T-cell (primary cell): Measurements from ENCODE around the gene TES. TPM values are rescaled to one million over a fixed set of nuclear protein-coding genes. Genes with fewer than 3 reads are reported as not detected.

ENCODE experiments used
- ATAC-seq, 4 experiments: fragments of 200-7000 bp in 3 of 4; fragments of 150-1000 bp in 1 of 4; cut with Tn5 transposase; replicated peaks in 1 of 4; 1 replicate in 3 of 4; 2 replicates in 1 of 4; pipeline ENCODE4 v1.10.0; 2021; ENCODE audit warnings: moderate library complexity in 3 of 4, mild to moderate bottlenecking in 2 of 4, moderate number of reproducible peaks in 1 of 4
- CTCF ChIA-PET, 2 donors: fragments of 300-600 bp; sonication (Branson Sonifier 250); formaldehyde crosslinking; loops; one replicate each; lab custom pipeline; 2022; ENCODE audit warnings: antibody characterized with exemption in 2 of 2; lab: Charles Lee
- POLR2A ChIA-PET, 2 donors: fragments of 300-600 bp; sonication (Branson Sonifier 250); formaldehyde crosslinking; loops; one replicate each; lab custom pipeline; 2022; ENCODE audit warnings: antibody characterized with exemption in 2 of 2; lab: Charles Lee
- DNase-seq, 35 experiments: peaks; one replicate each; pipeline versions ENCODE4 v3.0.0 to v3.0.0-alpha.2; 2013 to 2023
- H3K27ac ChIP-seq: one replicate; pipeline ENCODE4 v1.5.1; 2013; ENCODE audit warnings: low read length
- H3K27me3 ChIP-seq, 2 experiments: replicated peaks in 1 of 2; 1 replicate in 1 of 2; 2 replicates in 1 of 2; pipeline versions ENCODE4 v1.6.1 to v1.7.0; 2013; ENCODE audit warnings: low read length in 1 of 2, mixed read lengths in 1 of 2; ENCODE audit not compliant: control insufficient read depth in 2 of 2, insufficient read depth in 2 of 2; ENCODE audit errors: extremely low read depth in 1 of 2
- H3K36me3 ChIP-seq, 2 donors: 1 replicate in 1 of 2; 2 replicates in 1 of 2; pipeline versions ENCODE4 v1.6.1 to v1.7.0; 2013; ENCODE audit warnings: low read length in 1 of 2; ENCODE audit not compliant: control insufficient read depth in 2 of 2, insufficient read depth in 1 of 2; ENCODE audit errors: extremely low read depth in 1 of 2
- H3K4me1 ChIP-seq, 2 experiments: 1 replicate in 1 of 2; 2 replicates in 1 of 2; pipeline versions ENCODE4 v1.6.1 to v1.7.0; 2013; ENCODE audit warnings: low read length in 2 of 2, mixed read lengths in 1 of 2; ENCODE audit not compliant: insufficient read depth in 2 of 2, control insufficient read depth in 1 of 2; ENCODE audit errors: extremely low read depth in 1 of 2
- H3K4me3 ChIP-seq, 2 donors: 1 replicate in 1 of 2; 2 replicates in 1 of 2; pipeline versions ENCODE4 v1.5.1 to v1.7.0; 2013; ENCODE audit warnings: mild to moderate bottlenecking in 2 of 2, low read length in 1 of 2, moderate library complexity in 1 of 2; ENCODE audit not compliant: control insufficient read depth in 1 of 2; ENCODE audit errors: extremely low read depth in 1 of 2
- H3K9me3 ChIP-seq: 2 replicates; pipeline ENCODE4 v1.7.0; 2013
- H3K27ac Mint-ChIP-seq, 2 donors: one replicate each; pipeline ENCODE4 v1.8.0; 2020 to 2021; ENCODE audit warnings: mild to moderate bottlenecking in 2 of 2, mixed read lengths in 2 of 2
- H3K27me3 Mint-ChIP-seq, 2 donors: one replicate each; pipeline ENCODE4 v1.8.0; 2021 to 2022; ENCODE audit warnings: mixed read lengths in 2 of 2
- H3K36me3 Mint-ChIP-seq: one replicate; pipeline ENCODE4 v1.8.0; 2021; ENCODE audit warnings: mixed read lengths
- H3K4me1 Mint-ChIP-seq, 3 donors: one replicate each; pipeline ENCODE4 v1.8.0; 2020 to 2022; ENCODE audit warnings: mixed read lengths in 3 of 3, mild to moderate bottlenecking in 1 of 3
- H3K4me3 Mint-ChIP-seq, 3 donors: one replicate each; pipeline ENCODE4 v1.8.0; 2020 to 2022; ENCODE audit warnings: mild to moderate bottlenecking in 3 of 3, mixed read lengths in 3 of 3, moderate library complexity in 3 of 3
- H3K9me3 Mint-ChIP-seq, 3 donors: one replicate each; pipeline ENCODE4 v1.8.0; 2020 to 2022; ENCODE audit warnings: mixed read lengths in 3 of 3
- WGBS: methylation state at CpG from one replicate; pipeline ENCODE4 v1.1.5; 2013; ENCODE audit warnings: missing lambda C conversion rate; ENCODE audit not compliant: insufficient coverage; 5-methylcytosine and 5-hydroxymethylcytosine counted together
- total RNA-seq, 35 experiments: library from RNA in 6 of 35; stranded (reverse) in 6 of 35; fragments of 120-200 nt in 1 of 35; gene quantifications; one replicate each; pipeline versions ENCODE4 v1.2.1 to v1.2.4 and lab custom pipeline; 2013 to 2026

The TES gene
- total RNA-seq, 5 donors from 2014 or later (not counting 1 experiment from before 2014, with no cell fraction given), result 101 to 132 (median 117) TPM

DNA sequence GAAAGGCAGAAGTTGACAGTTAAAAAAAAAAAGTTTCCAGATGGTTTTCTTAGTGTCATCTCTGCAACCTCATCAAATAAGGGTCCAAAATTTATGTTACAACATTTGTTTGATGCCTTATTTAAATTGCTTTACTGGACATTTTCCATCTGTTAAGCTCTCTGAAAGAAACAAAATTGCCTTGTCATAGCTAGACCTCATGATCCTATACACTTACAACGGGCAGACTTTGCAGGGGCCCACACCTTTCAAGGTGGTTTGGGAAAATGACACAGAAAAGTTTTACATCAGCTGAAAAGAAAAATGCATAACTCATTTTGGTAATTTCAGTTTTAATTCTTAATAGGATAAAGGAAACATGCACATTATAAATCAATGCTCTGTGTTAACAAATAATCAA, 1.4 kb upstream of the TES start:
- H3K36me3 Mint-ChIP-seq, result peaks cover 6% of the 10 kb centered on the region
- CTCF ChIA-PET, result interaction anchor here (0.7 to 6.0 kb wide), 6 partner anchors 10 to 32 kb away, joined by 3 to 107 read pairs (median 6); no protein-coding TSS in a partner anchor
- POLR2A ChIA-PET, result interaction anchor here (0.6 to 1.6 kb wide), 2 partner anchors 17 to 18 kb away, joined by 4 to 7 read pairs; no protein-coding TSS in a partner anchor
- DNase-seq (no peak), ATAC-seq (no peak)
- H3K27me3 Mint-ChIP-seq, result no peaks in the 10 kb centered on the region
- Histone ChIP-seq H3K9me3 (no peaks in the 10 kb centered on the region), H3K4me3 (no peak overlapping the region), H3K36me3 (no peaks in the 10 kb centered on the region), H3K4me1 (peaks cover 9 to 23% of the 10 kb centered on the region in 2 experiments), H3K27ac (no peak overlapping the region), H3K27me3 (no peaks in the 10 kb centered on the region)
- H3K9me3 Mint-ChIP-seq, result peaks cover 0 to 8% (median 0%) of the 10 kb centered on the region in 3 donors
- no peak overlapping the region for H3K4me3 Mint-ChIP-seq
- no CpG with 5 or more reads among the region's 1 CpG for WGBS
- H3K4me1 Mint-ChIP-seq, result peaks cover 29 to 39% (median 29%) of the 10 kb centered on the region in 3 donors
- H3K27ac Mint-ChIP-seq, result peak overlapping the region in 1 of 2 donors; percentile 90

DNA sequence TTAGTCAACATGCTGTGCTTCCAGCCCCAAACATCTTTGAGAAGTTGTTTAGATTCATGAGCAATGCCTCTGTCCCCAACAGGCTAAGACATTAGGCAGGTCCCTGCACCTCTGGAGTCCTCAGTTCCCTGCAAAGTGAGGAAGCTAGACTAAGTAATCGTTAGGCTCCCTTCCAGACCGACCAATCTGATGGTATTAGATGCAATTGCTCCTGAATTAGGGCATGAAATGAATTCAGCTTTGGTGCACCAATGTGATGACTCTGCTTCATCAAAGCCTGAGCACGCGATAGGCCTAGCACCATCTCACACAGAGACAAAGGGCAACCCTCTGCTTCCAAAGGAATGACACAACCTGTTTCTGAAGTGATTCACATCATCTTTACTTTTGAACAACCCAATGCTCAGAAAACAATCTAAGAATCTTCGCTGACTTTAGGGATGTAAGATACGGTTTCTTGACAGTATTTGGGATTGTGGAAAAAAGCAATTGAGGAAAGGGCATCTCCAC, 723 bp upstream of the TES start:
- Histone ChIP-seq H3K27ac (peak overlapping the region; percentile 71), H3K27me3 (no peaks in the 10 kb centered on the region), H3K9me3 (no peaks in the 10 kb centered on the region), H3K4me3 (peak overlapping the region in 1 of 2 donors; percentile 30), H3K36me3 (no peaks in the 10 kb centered on the region), H3K4me1 (peaks cover 12 to 30% of the 10 kb centered on the region in 2 experiments)
- Mint-ChIP-seq H3K4me3 (peak overlapping the region; percentile 74 to 97 (median 75)), H3K27ac (peak overlapping the region; percentile 85 to 90), H3K36me3 (peaks cover 7% of the 10 kb centered on the region), H3K4me1 (peaks cover 36 to 46% (median 36%) of the 10 kb centered on the region in 3 donors), H3K27me3 (no peaks in the 10 kb centered on the region), H3K9me3 (peaks cover 0 to 8% (median 0%) of the 10 kb centered on the region in 3 donors)
- no peak for ATAC-seq
- POLR2A ChIA-PET, result interaction anchor here (0.7 to 1.6 kb wide), 3 partner anchors 10 to 41 kb away, joined by 3 to 7 read pairs (median 4); no protein-coding TSS in a partner anchor
- CTCF ChIA-PET, result interaction anchor here (0.7 to 6.0 kb wide), 8 partner anchors 11 to 33 kb away, joined by 3 to 107 read pairs (median 10); no protein-coding TSS in a partner anchor
- peak in 4 of 35 experiments; percentile 4 to 47 (median 18) for DNase-seq
- 78% methylated on average over 2 of the region's 6 CpGs for WGBS

DNA sequence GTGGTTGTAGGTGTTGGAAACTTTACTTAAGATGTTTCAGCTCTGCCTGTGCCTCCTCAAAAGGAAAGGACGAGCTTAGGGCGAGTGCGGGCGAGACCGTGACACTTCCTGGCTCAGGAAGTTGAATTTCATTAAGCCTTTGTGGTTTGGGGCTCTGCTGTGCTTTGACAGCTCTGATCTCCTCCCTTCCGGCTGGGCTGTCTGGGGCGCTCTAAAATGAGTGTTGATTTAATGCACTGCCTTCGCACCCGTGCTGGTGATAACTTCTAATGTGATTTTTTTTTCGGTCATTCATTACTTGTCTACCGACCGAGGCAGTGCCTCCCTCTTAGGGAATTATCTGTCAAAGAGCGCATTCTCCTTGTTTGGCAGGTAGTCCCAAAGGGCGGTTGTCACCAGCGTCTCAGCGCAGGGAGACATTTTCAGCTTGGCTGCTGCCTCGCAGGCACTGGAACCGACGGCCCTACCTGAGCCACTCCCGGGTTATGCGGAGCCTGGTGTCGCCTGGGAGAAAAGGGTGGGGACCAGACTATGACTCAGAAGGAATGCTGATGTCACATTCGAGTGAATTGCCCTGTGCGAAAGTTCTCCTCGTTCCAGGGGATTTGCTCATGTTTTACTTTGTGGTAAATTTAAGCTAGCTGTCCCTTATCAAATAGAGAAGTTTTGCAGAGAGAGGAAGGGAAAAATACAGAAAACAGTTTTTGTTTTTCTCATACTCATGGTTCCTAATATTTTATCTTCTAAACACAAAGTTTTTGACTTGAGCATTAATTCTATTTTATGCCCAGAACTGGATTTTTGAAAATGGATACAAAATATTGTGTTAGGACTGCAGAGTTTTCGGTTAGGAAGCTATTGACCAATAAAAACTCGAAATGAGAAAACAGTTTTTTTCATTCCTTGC, 920 bp downstream of the TES start:
- Histone ChIP-seq H3K9me3 (no peaks in the 10 kb centered on the region), H3K27ac (peak overlapping the region; percentile 91), H3K36me3 (no peaks in the 10 kb centered on the region), H3K4me1 (peaks cover 17 to 42% of the 10 kb centered on the region in 2 experiments), H3K27me3 (no peaks in the 10 kb centered on the region), H3K4me3 (peak overlapping the region; percentile 81 to 98)
- under 1% methylated on average over 23 of the region's 27 CpGs for WGBS
- POLR2A ChIA-PET, result interaction anchor here (0.6 to 2.4 kb wide), 12 partner anchors 8 to 1315 kb away, joined by 3 to 32 read pairs (median 4); no protein-coding TSS in a partner anchor
- Mint-ChIP-seq H3K4me1 (peaks cover 52 to 63% (median 53%) of the 10 kb centered on the region in 3 donors), H3K9me3 (peaks cover 0 to 8% (median 0%) of the 10 kb centered on the region in 3 donors), H3K36me3 (peaks cover 11% of the 10 kb centered on the region), H3K27ac (peak overlapping the region; percentile 97), H3K4me3 (peak overlapping the region; percentile 97), H3K27me3 (no peaks in the 10 kb centered on the region)
- CTCF ChIA-PET, result interaction anchor here (0.6 to 6.0 kb wide), 16 partner anchors 8 to 378 kb away, joined by 3 to 107 read pairs (median 6); no protein-coding TSS in a partner anchor
- ATAC-seq, result peak; percentile 84 to 89 (median 86)
- peak; percentile 58 to 89 (median 76) for DNase-seq

DNA sequence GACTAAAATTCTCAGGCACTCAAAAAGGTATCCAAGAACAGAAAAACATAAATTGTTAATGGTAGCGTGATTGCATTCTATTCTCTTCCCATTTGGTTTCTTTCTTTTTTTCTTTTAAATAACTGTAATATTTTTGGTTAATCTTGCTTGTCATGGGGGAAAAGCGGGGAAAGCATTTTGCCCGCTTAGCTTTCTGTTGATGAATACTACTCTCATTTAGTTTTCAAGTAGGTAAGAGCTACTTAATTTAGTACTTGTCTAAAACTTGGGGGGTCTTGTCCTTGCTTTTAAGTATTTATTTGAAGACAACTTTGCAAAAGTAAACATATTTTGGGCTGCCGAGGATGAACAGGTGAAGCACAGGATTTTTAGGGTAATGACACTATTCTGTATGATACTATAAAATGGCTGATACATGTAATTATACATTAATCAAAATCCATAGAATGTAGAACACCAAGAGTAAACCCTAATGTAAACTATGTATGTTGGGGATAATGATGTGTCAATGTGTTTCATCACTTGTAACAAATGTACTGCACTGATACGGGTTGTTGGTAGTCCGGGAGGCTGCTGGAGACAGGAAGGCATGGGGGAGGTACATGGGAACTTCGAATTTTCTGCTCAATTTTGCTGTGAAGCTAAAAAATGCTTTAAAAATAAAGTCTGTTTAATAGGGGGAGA, 1.7 kb downstream of the TES start:
- no peaks in the 10 kb centered on the region for H3K27me3 Mint-ChIP-seq
- CTCF ChIA-PET, result interaction anchor here (0.6 to 6.0 kb wide), 11 partner anchors 13 to 82 kb away, joined by 3 to 107 read pairs (median 6); no protein-coding TSS in a partner anchor
- H3K27ac Mint-ChIP-seq, result peak overlapping the region; percentile 97
- Histone ChIP-seq H3K9me3 (no peaks in the 10 kb centered on the region), H3K4me1 (peaks cover 17 to 49% of the 10 kb centered on the region in 2 experiments), H3K36me3 (no peaks in the 10 kb centered on the region), H3K27ac (peak overlapping the region; percentile 91), H3K27me3 (no peaks in the 10 kb centered on the region), H3K4me3 (peak overlapping the region; percentile 81 to 98)
- H3K4me3 Mint-ChIP-seq, result peak overlapping the region; percentile 97
- peaks cover 0 to 8% (median 0%) of the 10 kb centered on the region in 3 donors for H3K9me3 Mint-ChIP-seq
- POLR2A ChIA-PET, result interaction anchor here (0.6 to 2.4 kb wide), 8 partner anchors 8 to 1315 kb away, joined by 3 to 32 read pairs (median 4); no protein-coding TSS in a partner anchor
- H3K36me3 Mint-ChIP-seq, result peaks cover 11% of the 10 kb centered on the region
- DNase-seq, result peak in 1 of 35 experiments; percentile 44
- WGBS, result 16% methylated on average over 3 of the region's 7 CpGs
- ATAC-seq, result no peak
- H3K4me1 Mint-ChIP-seq, result peaks cover 56 to 67% (median 56%) of the 10 kb centered on the region in 3 donors

DNA sequence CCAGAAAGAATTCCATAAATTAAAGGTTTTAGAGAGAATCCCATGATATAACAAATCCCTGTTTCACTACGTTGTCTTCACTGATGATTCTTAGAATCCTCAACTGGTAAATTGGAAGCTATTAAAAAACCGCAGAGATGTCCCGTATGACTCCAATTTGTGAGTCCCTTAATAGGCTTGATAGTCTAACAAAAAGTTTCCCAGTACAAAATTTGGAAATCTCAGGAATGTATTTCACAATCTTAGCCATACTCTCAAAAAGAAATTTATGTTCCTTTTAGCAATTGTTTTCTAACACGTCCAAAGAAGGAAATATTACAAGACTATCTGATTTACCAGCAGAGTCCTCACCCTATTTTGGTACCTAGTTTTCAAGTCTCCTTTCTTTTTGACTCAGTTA, 2.5 kb downstream of the TES start:
- ChIA-PET POLR2A (interaction anchor here (0.6 to 2.4 kb wide), 3 partner anchors 13 to 19 kb away, joined by 3 to 10 read pairs (median 4); no protein-coding TSS in a partner anchor), CTCF (interaction anchor here (0.8 to 6.0 kb wide), 5 partner anchors 20 to 33 kb away, joined by 3 to 107 read pairs (median 4); no protein-coding TSS in a partner anchor)
- no peak for DNase-seq
- Histone ChIP-seq H3K27me3 (no peaks in the 10 kb centered on the region), H3K27ac (peak overlapping the region; percentile 91), H3K36me3 (no peaks in the 10 kb centered on the region), H3K4me1 (peaks cover 19 to 58% of the 10 kb centered on the region in 2 experiments), H3K9me3 (no peaks in the 10 kb centered on the region), H3K4me3 (peak overlapping the region; percentile 32 to 81)
- H3K27me3 Mint-ChIP-seq, result no peaks in the 10 kb centered on the region
- H3K4me3 Mint-ChIP-seq, result peak overlapping the region; percentile 97
- H3K4me1 Mint-ChIP-seq, result peaks cover 63 to 74% (median 64%) of the 10 kb centered on the region in 3 donors
- peak overlapping the region; percentile 97 for H3K27ac Mint-ChIP-seq
- ATAC-seq, result no peak
- WGBS, result no CpG with 5 or more reads among the region's 4 CpGs
- H3K36me3 Mint-ChIP-seq, result peaks cover 5% of the 10 kb centered on the region
- H3K9me3 Mint-ChIP-seq, result no peaks in the 10 kb centered on the region
